Measurements from ENCODE around the gene BLOC1S3. TPM values are rescaled to one million over a fixed set of nuclear protein-coding genes. Genes with fewer than 3 reads are reported as not detected.
A peak's percentile ranks its signal among the peaks of the same experiment; 100 is the strongest.

BLOC1S3 gene
- total and polyA plus RNA-seq, 5 experiments from 2014 or later: 8.4 to 22.5 (median 14.4) TPM

- H3K9me3 Mint-ChIP-seq: no peaks in the 10 kb centered on the region
- H3K27ac Mint-ChIP-seq: no peak overlapping the region
- H3K36me3 Mint-ChIP-seq: peaks cover 0 to 2% (median 0%) of the 10 kb centered on the region in 3 donors
- H3K4me3 Mint-ChIP-seq: peak overlapping the region in 2 of 10 donors; percentile 14 to 32
- DNase-seq: no peak
- POLR2A ChIA-PET: no interaction called here
- ATAC-seq: no peak
- H3K27me3 Mint-ChIP-seq: peaks cover 0 to 22% (median 7%) of the 10 kb centered on the region in 5 donors
- peaks cover 16 to 32% (median 29%) of the 10 kb centered on the region in 4 donors for H3K4me1 Mint-ChIP-seq
These were observed 28.4 kb upstream of the BLOC1S3 start for GRCh38 chr19:45150180-45150579.

- Mint-ChIP-seq H3K4me3 (peak overlapping the region in 5 of 10 donors; percentile 18 to 86 (median 63)), H3K36me3 (peaks cover 0 to 2% (median 0%) of the 10 kb centered on the region in 3 donors), H3K27me3 (peaks cover 0 to 27% (median 7%) of the 10 kb centered on the region in 5 donors), H3K9me3 (no peaks in the 10 kb centered on the region), H3K27ac (no peak overlapping the region), H3K4me1 (peaks cover 16 to 32% (median 29%) of the 10 kb centered on the region in 4 donors)
- no peak for DNase-seq
- POLR2A ChIA-PET: no interaction called here
- ATAC-seq: no peak
These were observed 27.8 kb upstream of the BLOC1S3 start for GRCh38 chr19:45150751-45151281.

GRCh38 chr19:45151320-45151719, 27.3 kb upstream of the BLOC1S3 start:
- DNase-seq: no peak
- Mint-ChIP-seq H3K27ac (peak overlapping the region in 2 of 10 donors; percentile 13 to 56), H3K9me3 (no peaks in the 10 kb centered on the region), H3K27me3 (peaks cover 0 to 28% (median 7%) of the 10 kb centered on the region in 5 donors), H3K36me3 (no peaks in the 10 kb centered on the region), H3K4me1 (peaks cover 16 to 32% (median 29%) of the 10 kb centered on the region in 4 donors), H3K4me3 (peak overlapping the region in 9 of 10 donors; percentile 16 to 86 (median 63))
- no peak for ATAC-seq
- POLR2A ChIA-PET: no interaction called here

- H3K27ac Mint-ChIP-seq: peak overlapping the region in 1 of 10 donors; percentile 13
- peaks cover 16 to 32% (median 29%) of the 10 kb centered on the region in 4 donors for H3K4me1 Mint-ChIP-seq
- H3K27me3 Mint-ChIP-seq: peaks cover under 1 to 30% (median 9%) of the 10 kb centered on the region in 5 donors
- peak overlapping the region in 9 of 10 donors; percentile 26 to 89 (median 72) for H3K4me3 Mint-ChIP-seq
- H3K36me3 Mint-ChIP-seq: no peaks in the 10 kb centered on the region
- DNase-seq: no peak
- no peak for ATAC-seq
- POLR2A ChIA-PET: interaction anchor here (1.2 to 2.4 kb wide), 5 partner anchors 13 to 60 kb away, joined by 4 to 24 read pairs (median 6); partner anchors contain the start of genes BLOC1S3, PPP1R37 and TRAPPC6A
- no peaks in the 10 kb centered on the region for H3K9me3 Mint-ChIP-seq
These were observed 26.6 kb upstream of the BLOC1S3 start for GRCh38 chr19:45151821-45152503.

- no peaks in the 10 kb centered on the region for H3K9me3 Mint-ChIP-seq
- DNase-seq: peak; percentile 21 to 75 (median 40)
- peak overlapping the region in 9 of 10 donors; percentile 20 to 89 (median 67) for H3K27ac Mint-ChIP-seq
- H3K4me3 Mint-ChIP-seq: peak overlapping the region; percentile 74 to 89 (median 84)
- H3K36me3 Mint-ChIP-seq: no peaks in the 10 kb centered on the region
- H3K4me1 Mint-ChIP-seq: peaks cover 16 to 32% (median 29%) of the 10 kb centered on the region in 4 donors
- H3K27me3 Mint-ChIP-seq: peaks cover 1 to 35% (median 15%) of the 10 kb centered on the region in 5 donors
- POLR2A ChIA-PET: interaction anchor here (0.5 to 2.4 kb wide), 11 partner anchors 12 to 275 kb away, joined by 4 to 24 read pairs (median 5); partner anchors contain the start of genes BLOC1S3, CLASRP, PPP1R37 and TOMM40
- peak; percentile 73 to 76 for ATAC-seq
These were observed 25.9 kb upstream of the BLOC1S3 start for GRCh38 chr19:45152504-45153338.

GRCh38 chr19:45153339-45154063, 25.1 kb upstream of the BLOC1S3 start:
- peak in 7 of 10 donors; percentile 22 to 39 (median 32) for DNase-seq
- POLR2A ChIA-PET: interaction anchor here (0.5 to 2.4 kb wide), 11 partner anchors 11 to 275 kb away, joined by 4 to 24 read pairs (median 5); partner anchors contain the start of genes BLOC1S3, CLASRP, PPP1R37 and TOMM40
- Mint-ChIP-seq H3K36me3 (no peaks in the 10 kb centered on the region), H3K27me3 (peaks cover 3 to 40% (median 15%) of the 10 kb centered on the region in 5 donors), H3K4me3 (peak overlapping the region; percentile 74 to 89 (median 84)), H3K27ac (peak overlapping the region in 1 of 10 donors; percentile 82), H3K4me1 (peaks cover 18 to 38% (median 32%) of the 10 kb centered on the region in 4 donors), H3K9me3 (no peaks in the 10 kb centered on the region)
- ATAC-seq: peak; percentile 51 to 54

- POLR2A ChIA-PET: interaction anchor here (1.5 to 2.4 kb wide), 4 partner anchors 24 to 115 kb away, joined by 5 to 24 read pairs (median 6); partner anchors contain the start of genes BLOC1S3, CLASRP and TRAPPC6A
- Mint-ChIP-seq H3K36me3 (no peaks in the 10 kb centered on the region), H3K4me1 (peaks cover 16 to 40% (median 28%) of the 10 kb centered on the region in 4 donors), H3K9me3 (no peaks in the 10 kb centered on the region), H3K4me3 (peak overlapping the region; percentile 60 to 86 (median 73)), H3K27ac (peak overlapping the region in 1 of 10 donors; percentile 82), H3K27me3 (peaks cover 3 to 40% (median 15%) of the 10 kb centered on the region in 5 donors)
- no peak for DNase-seq
- ATAC-seq: no peak
These were observed 24.3 kb upstream of the BLOC1S3 start for GRCh38 chr19:45154064-45154827.

GRCh38 chr19:45156011-45156630, 22.5 kb upstream of the BLOC1S3 start:
- no peak overlapping the region for H3K4me3 Mint-ChIP-seq
- POLR2A ChIA-PET: interaction anchor here (0.6 kb wide), 1 partner anchor 160 kb away, joined by 3 read pairs; no protein-coding TSS in a partner anchor
- DNase-seq (no peak), ATAC-seq (no peak)
- peaks cover 12 to 34% (median 23%) of the 10 kb centered on the region in 4 donors for H3K4me1 Mint-ChIP-seq
- no peak overlapping the region for H3K27ac Mint-ChIP-seq
- H3K9me3 Mint-ChIP-seq: no peaks in the 10 kb centered on the region
- peaks cover 3 to 40% (median 15%) of the 10 kb centered on the region in 5 donors for H3K27me3 Mint-ChIP-seq
- peaks cover 0 to 2% (median 0%) of the 10 kb centered on the region in 3 donors for H3K36me3 Mint-ChIP-seq

- H3K4me1 Mint-ChIP-seq: peaks cover 12 to 28% (median 18%) of the 10 kb centered on the region in 4 donors
- H3K4me3 Mint-ChIP-seq: no peak overlapping the region
- no peaks in the 10 kb centered on the region for H3K9me3 Mint-ChIP-seq
- no peak for ATAC-seq
- peak overlapping the region in 1 of 10 donors; percentile 90 for H3K27ac Mint-ChIP-seq
- peaks cover 0 to 2% (median 0%) of the 10 kb centered on the region in 3 donors for H3K36me3 Mint-ChIP-seq
- POLR2A ChIA-PET: no interaction called here
- H3K27me3 Mint-ChIP-seq: peaks cover 3 to 35% (median 15%) of the 10 kb centered on the region in 5 donors
- no peak for DNase-seq
These were observed 21.8 kb upstream of the BLOC1S3 start for GRCh38 chr19:45156751-45157150.

GRCh38 chr19:45158503-45159209, 19.9 kb upstream of the BLOC1S3 start:
- no peak for ATAC-seq
- Mint-ChIP-seq H3K36me3 (peaks cover 0 to 2% (median 0%) of the 10 kb centered on the region in 3 donors), H3K27me3 (peaks cover 2 to 29% (median 15%) of the 10 kb centered on the region in 5 donors), H3K27ac (peak overlapping the region in 1 of 10 donors; percentile 31), H3K4me3 (no peak overlapping the region), H3K9me3 (no peaks in the 10 kb centered on the region), H3K4me1 (peaks cover 9 to 21% (median 11%) of the 10 kb centered on the region in 4 donors)
- POLR2A ChIA-PET: interaction anchor here (0.5 to 1.4 kb wide), 3 partner anchors 15 to 682 kb away, joined by 3 to 6 read pairs (median 4); no protein-coding TSS in a partner anchor
- DNase-seq: no peak

All from naive thymus-derived CD8-positive, alpha-beta T cell (primary cell).